Measurements from ENCODE around the gene SUMO2. TPM values are rescaled to one million over a fixed set of nuclear protein-coding genes. Genes with fewer than 3 reads are reported as not detected.

SUMO2 gene
- total and polyA plus RNA-seq, 8 donors: 10.7 to 141 (median 62.7) TPM

GRCh38 chr17:75147878-75148546 is 34.7 kb downstream of the SUMO2 start:
- TF ChIP-seq POLR2AphosphoS5 (IDR thresholded peaks at IDR 0.05): peak in 1 of 3 donors; percentile 26
- no peak for TF ChIP-seq CTCF (IDR thresholded peaks at IDR 0.05)
- no peak for TF ChIP-seq POLR2A (IDR thresholded peaks at IDR 0.05)
- peaks cover 26 to 56% (median 48%) of the 10 kb centered on the region in 4 donors for H3K36me3 ChIP-seq
- H3K27ac ChIP-seq: peak overlapping the region in 4 of 5 donors; percentile 29 to 74 (median 48)
- H3K9me3 ChIP-seq: no peaks in the 10 kb centered on the region
- WGBS, 5 donors: 64 to 77% (median 73%) methylated on average over 6 of the region's 6 CpGs
- H3K4me1 ChIP-seq: peaks cover 2 to 47% (median 14%) of the 10 kb centered on the region in 4 donors
- peak in 1 of 2 donors; percentile 51 for DNase-seq
- no peak overlapping the region for H3K4me3 ChIP-seq
- intact Hi-C loops (cut with DNase I; ENCODE audit: low total_unique reads): no loop called here
- H3K27me3 ChIP-seq: no peaks in the 10 kb centered on the region

DNA sequence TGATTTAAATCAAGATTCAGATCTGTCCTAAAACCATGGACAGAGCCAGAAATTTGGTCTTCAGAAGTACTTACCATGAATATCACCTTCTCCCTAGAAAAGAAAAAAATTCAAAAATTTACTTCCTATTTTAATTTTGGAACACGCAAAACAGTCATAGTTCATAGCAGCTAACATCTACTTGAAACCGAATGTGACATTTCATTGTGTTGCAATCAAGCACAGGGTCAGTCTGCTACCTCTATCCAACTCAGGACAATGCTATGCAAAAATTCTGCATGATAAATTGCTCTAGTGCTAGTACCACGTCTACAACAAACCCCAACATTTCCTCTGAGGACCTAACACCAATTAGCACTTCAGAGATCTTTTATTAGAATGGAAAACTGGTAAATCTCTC is 36.2 kb downstream of the SUMO2 start:
- H3K4me3 ChIP-seq: no peak overlapping the region
- no peak for DNase-seq
- intact Hi-C loops (cut with DNase I; ENCODE audit: low total_unique reads): no loop called here
- H3K27me3 ChIP-seq: no peaks in the 10 kb centered on the region
- 81 to 85% (median 85%) methylated on average over 3 of the region's 3 CpGs for WGBS, 5 donors
- peaks cover 32 to 69% (median 52%) of the 10 kb centered on the region in 4 donors for H3K36me3 ChIP-seq
- H3K9me3 ChIP-seq: no peaks in the 10 kb centered on the region
- H3K27ac ChIP-seq: no peak overlapping the region
- no peak for TF ChIP-seq EP300 (IDR thresholded peaks at IDR 0.05)
- TF ChIP-seq POLR2AphosphoS5 (IDR thresholded peaks at IDR 0.05): no peak
- TF ChIP-seq CTCF (IDR thresholded peaks at IDR 0.05): no peak
- no peak for TF ChIP-seq POLR2A (IDR thresholded peaks at IDR 0.05)
- peaks cover 0 to 36% (median 10%) of the 10 kb centered on the region in 4 donors for H3K4me1 ChIP-seq

DNA sequence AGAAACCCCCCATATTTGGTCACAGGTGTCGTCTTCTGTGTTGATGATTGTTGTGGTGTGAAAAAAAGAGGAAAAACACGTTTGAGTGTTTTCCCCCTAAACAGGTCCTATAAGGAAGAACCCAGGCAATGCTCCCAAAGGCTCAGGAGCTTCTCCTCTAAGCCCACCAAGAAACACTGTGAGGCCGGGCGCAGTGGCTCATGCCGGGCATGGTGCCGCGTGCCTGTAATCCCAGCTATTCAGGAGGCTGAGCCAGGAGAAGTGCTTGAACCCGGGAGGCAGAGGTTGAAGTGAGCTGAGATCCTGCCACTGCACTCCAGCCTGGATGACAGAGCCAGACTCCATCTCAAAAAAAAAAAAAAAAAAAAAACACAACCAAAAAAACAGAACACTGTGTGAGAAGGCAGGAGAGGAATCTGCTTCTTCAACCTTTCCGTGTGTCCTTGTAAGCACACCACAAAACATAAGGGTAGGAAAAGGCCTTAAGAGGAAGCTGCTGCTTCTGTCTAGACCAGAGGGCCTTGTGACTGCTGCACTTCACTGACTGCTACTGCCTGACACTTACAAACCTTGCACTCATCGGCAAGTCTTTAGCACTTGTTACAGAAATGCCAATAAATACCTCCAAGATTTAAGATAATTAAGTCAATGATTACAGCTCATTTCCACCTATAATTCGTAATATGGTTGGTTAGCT is 37.8 kb downstream of the SUMO2 start:
- Histone ChIP-seq H3K27me3 (no peaks in the 10 kb centered on the region), H3K4me1 (peaks cover 0 to 39% (median 10%) of the 10 kb centered on the region in 4 donors), H3K36me3 (peaks cover 33 to 84% (median 62%) of the 10 kb centered on the region in 4 donors), H3K9me3 (no peaks in the 10 kb centered on the region), H3K27ac (no peak overlapping the region), H3K4me3 (no peak overlapping the region)
- TF ChIP-seq POLR2AphosphoS5 (IDR thresholded peaks at IDR 0.05) (no peak), EP300 (IDR thresholded peaks at IDR 0.05) (no peak), CTCF (IDR thresholded peaks at IDR 0.05) (no peak), POLR2A (IDR thresholded peaks at IDR 0.05) (no peak)
- intact Hi-C loops (cut with DNase I; ENCODE audit: low total_unique reads): no loop called here
- DNase-seq: no peak
- 88 to 93% (median 90%) methylated on average over 11 of the region's 11 CpGs for WGBS, 5 donors

DNA sequence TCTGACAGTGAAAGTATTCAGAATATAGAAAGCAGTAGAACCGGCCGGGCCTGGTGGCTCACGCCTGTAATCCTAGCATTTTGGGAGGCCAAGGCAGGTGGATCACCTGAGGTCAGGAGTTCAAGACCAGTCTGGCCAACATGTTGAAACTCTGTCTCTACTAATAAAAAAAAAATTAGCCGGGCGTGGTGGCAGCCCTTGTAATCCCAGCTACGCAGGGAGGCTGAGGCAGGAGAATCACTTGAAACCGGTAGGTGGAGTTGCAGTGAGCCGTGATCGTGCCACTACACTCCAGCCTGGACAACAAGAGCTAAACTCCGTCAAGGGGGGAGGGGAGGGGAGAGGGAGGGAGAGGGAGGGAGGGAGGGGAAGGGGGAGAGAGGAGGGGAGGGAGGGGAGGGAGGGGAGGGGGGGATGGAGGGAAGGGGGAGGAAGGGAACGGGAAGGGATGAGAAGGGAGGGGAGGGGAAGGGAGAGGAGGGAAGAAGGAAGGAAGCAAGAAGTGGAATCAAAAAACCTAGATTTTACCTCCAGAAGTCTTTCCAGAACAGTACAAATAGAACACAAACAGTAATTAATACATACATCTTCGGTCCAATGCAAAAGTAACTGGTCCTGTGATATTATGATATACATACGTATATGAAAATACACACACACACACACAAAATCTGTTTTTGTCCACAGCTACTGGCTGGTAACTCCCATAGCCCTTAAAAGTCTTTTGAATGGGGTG is 40.4 kb downstream of the SUMO2 start:
- intact Hi-C loops (cut with DNase I; ENCODE audit: low total_unique reads): no loop called here

More for the DNA sequence above, 40.4 kb downstream of the SUMO2 start:
- TF ChIP-seq CTCF (IDR thresholded peaks at IDR 0.05) (no peak), POLR2AphosphoS5 (IDR thresholded peaks at IDR 0.05) (no peak), EP300 (IDR thresholded peaks at IDR 0.05) (no peak), POLR2A (IDR thresholded peaks at IDR 0.05) (no peak)
- Histone ChIP-seq H3K27me3 (no peaks in the 10 kb centered on the region), H3K4me3 (no peak overlapping the region), H3K27ac (no peak overlapping the region), H3K9me3 (no peaks in the 10 kb centered on the region), H3K36me3 (peaks cover 29 to 78% (median 53%) of the 10 kb centered on the region in 4 donors), H3K4me1 (peaks cover 0 to 25% (median 3%) of the 10 kb centered on the region in 4 donors)
- WGBS, 5 donors: 82 to 91% (median 84%) methylated on average over 13 of the region's 13 CpGs
- no peak for DNase-seq

Data from stomach (tissue), 9 donors.